Activated CD4-positive, alpha-beta T cell treated with anti-CD3 and anti-CD28 coated beads for 1 hour (primary cell): ENCODE results near the gene SNCAIP.
"Not testable (repeated sequence)": the region's sequence is repeated elsewhere in the genome, so short reads cannot be mapped to it uniquely, and the experiment has no call there.

Source experiments
- DNase-seq: peaks from one replicate; pipeline ENCODE4 v3.0.0-alpha.2; 2020

SNCAIP gene

DNA sequence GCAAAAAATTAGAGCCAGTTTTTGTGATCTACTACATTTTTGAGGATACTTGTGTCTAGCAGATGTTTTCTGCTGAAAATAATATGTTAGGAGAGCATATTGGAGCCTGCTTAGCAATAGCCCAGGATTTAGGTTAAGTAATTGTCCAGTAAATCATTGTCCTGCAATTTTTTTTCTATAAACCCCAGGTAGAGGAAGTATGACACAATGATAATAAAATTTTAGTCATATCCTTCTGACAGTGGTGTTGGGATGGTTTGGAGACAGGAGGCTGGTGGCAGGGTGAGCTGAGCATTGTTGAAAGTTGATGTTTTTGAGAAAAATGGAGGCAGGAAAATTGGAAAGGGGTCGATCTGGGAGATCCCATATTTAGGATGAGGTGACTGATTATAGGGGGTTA is 3.5 kb downstream of the SNCAIP start:
- DNase-seq, result no peak

DNA sequence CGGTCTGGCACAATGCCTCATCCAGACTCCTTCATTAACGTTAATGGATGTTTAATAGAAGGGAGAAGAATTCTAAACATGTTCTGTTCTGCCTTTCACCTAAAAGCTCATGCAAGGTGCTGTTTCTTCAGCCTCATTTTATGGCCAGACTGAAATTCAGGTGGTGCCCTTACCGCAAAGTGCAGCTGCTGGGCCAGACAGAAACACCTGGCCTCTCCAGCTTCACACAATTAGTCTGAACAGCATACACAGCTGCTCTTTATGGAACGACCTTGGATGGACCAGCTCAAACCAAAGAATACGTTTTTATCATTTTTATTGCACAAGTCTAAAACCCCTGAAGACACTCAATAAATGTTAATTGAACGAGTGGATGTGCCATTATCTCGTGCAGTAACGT is 4.6 kb downstream of the SNCAIP start:
- DNase-seq, result no peak

DNA sequence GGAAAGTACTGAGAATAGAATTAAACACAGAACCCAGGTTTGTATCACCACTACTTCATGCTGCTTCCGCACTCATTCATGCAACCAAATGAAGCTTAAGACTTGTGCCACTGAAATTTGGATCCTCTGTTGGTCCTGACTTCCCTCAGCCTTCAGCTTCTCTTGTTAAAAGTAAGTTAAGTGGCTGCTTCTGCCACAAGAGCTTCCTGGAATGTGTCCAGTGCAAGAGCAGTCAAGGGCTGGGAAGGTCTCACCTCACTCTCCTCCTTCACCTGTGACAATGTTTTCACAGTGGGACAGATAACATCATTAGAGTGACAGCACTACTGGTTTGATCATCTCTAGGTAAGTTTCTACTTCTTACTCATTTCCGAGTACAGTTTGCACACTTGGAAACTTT is 7.9 kb downstream of the SNCAIP start:
- DNase-seq, result no peak

DNA sequence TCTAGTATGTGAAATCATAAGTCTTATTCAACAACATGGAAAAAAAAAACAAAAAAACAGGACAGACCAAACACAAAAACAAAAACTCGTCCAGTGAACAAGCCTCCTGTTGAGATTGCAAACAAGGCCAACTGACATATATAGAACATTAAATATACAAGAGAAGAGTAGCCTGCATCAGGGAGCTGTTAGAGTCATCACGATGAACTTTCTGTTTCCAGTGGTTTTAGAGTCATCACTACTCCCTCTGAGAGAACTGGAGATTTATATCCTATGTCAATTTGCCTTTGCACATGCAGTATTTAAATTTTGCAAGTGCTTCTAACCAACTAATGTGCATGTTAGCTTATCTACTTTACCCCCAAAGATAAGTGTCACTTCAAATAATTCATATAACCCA is 9.9 kb downstream of the SNCAIP start:
- DNase-seq, result no peak

DNA sequence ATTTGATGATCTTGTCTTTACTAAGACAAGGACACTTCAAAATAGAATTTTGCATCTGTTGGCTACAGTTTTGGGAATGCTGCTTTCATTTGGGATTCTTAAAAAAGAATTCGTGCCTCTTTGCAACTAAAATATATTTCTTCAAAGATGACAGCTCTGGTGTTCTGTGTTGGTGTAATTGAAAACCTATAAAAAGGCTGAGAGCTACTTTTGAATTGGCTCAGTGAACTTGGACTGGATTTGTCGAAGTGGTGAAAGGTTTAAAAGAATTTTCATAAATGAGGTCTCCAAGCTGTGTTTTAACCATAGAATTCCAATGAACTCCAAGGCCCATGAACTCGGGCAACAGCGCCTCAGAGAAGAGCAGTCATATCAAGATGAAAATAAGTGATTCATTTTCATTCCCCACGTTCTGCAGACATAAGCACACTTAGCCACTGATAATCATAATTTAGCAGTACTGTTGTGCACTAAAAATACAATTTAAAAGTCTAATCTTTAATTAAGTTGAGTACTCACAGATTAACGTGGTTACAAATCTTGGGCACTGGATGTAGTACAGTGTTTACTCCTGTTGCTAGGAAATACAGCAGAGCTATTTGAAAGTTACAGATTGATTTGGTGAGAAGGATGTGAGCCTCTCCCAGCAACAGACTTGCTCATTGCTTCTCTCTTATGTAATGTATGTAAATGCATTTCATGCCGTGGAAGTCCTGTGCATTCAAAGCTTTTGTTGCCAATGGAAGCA is 10.9 kb downstream of the SNCAIP start:
- no peak for DNase-seq

DNA sequence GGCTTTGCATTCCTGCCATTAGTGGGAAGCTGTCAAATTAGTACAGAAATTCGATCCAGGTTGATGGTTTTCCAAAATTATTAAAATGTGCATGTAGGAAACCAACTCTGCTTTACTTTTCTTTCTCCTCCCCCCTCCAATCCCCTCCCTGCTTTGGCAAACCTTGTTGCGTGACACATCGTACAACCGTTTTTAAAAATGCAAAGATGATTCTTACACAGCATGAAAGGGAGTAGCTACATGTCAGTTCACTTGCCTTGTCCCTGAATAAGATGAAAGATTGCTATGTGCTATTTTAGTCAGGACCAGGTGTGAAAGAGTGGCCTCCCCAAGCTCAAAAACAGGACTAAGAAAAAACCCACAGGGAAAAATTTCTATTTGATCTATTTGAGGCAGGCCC is 11.7 kb downstream of the SNCAIP start:
- DNase-seq, result no peak

DNA sequence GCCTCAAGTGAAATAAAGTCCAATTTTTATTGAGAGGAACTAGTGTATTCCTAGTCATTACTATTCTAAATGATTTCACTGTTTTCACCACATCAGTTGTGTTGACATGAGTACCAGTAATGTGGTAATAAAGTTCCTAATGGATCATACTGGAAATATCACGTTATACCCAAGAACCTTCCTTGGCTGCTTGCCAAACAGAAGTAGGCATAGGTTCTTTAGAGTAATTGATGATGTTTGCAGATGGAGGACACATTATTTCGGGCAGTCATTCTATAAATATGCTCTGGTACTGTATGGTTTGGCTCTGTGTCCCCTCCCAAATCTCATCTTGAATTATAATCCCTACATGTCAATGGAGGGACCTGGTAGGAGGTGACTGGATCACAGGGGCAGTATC is 15.1 kb downstream of the SNCAIP start:
- no peak for DNase-seq

DNA sequence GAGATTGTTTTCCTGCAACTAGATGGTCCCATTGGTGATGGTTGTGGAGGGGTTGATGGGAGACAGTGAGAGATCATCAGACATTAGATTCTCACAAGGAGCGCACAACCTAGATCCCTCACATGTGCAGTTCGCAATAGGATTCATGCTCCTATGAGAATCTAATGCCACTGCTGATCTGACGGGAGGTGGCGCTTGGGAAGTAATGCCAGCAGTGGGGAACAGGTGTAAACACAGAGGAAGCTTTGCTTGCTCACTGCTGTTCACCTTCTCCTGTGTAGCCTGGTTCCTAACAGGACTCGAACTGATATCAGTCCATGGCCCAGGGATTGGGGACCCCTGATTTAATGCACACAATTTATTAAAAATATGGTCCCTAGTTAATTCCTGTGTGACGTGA is 18.8 kb downstream of the SNCAIP start:
- DNase-seq, result no peak

DNA sequence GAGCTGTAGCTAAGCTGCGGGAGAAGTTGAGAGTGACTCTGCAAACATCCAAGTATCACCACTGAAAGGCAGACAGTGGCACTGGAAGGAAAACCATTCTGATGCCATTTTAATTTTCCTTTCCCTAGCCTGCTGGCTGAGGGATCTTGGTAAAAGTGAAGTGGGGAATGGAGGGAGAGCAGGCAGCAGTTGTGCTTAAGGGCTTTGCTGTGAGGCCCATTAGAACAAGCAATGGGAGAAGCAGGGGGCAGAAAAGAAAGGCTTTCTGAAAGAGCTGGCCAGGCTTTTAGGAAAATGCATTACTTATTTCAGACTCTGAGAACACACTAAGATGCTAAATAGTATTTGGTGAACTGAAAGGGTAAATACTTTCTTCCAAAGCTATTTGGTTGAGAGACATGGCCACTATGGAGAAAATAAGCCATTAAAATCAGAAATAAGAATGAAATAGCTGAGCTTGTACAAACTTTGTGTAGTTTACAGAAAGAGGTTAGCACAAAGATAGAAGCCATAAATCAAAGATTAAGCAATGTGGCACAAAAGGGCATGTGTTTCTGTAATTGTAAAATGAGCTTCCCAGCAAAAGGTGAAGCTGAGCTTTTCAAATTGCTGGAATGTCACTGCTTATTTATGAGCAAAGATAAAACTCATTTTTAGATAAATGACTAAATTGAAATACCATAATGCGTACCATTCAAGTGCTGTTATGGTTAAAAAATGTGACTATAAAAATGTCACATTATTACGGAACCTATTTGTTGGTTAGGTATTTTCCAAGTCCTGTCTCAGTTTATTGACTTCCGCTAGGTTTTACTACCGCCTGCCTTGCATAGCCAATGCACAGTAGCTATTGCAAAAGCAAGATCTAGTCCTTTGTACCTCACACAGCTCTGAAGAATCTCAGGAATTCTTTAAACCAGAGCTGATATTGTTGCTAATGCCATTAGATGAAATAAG is 20.8 kb downstream of the SNCAIP start:
- DNase-seq, result no peak

DNA sequence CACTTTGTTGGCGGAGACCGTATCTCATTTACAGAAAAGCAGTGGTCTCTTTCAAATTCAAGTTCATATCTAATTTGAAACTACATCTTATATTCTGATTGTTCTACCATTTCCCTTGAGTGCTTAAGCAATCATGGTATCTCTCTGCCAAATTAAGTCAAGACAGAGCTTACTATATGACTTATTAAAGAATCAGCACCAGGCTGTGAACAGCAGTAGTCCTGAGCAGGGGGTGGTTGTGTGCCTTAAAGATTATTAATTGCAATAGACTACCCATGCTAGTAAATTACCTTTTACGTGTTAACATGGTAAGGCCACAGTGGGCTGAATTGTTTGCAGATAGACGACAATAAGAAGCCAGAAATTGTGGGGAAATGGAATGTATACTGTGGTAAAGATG is 21.5 kb downstream of the SNCAIP start:
- no peak for DNase-seq

DNA sequence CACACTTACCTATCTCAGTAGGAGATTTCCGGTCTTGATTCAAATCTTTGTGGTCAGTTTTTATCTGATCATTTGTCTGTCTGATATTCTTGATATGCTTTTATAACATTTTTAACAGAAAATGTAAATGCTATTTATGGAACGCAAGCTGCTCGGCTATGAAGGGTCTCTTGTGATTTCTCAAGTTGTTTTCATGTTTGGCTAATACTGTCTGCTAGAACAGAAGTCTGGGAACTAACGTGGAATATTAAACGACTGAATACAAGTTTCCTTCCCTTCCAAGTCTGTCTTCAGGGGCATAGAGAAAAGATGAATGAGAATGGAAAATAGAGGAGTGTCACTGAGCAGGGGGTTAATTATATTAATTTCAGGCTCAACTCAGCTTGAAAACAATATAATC is 27.6 kb downstream of the SNCAIP start:
- DNase-seq, result no peak

DNA sequence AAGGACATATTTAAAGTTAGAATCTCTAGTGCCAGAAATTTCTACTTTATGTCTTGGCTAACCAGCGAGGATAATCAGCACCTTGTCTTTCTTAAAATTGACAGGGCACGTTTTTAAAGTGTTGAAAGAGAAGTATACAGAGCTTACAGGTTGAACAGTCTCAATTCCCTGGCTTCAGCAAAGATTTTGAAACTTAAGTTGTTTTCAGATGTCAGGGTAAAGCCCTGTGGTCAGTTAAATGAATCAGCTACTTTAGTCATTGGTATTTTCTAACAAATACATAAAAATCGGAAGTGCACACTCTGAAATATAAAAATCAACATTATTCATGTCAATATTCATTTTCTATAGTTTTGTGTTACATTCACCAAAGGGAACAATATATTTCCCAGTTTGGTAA is 29.1 kb downstream of the SNCAIP start:
- DNase-seq, result no peak

DNA sequence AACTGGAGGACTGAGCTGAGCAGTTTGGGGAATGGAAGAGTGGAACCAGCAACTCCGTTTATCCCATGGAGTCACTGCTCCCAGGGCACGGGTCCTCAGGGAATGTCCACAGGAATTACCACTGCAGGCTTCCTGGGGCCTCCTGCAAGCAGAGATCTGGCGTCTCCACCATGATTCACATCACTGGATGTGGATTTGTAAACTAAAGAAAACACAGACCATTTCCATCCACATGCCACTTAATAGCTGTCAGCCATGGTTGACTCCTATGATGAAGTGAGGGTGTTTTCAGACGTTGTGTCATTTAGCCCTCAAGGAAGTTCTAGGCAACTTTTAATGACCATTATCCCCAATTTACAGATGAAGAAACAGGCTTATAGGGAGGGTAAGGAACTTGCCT is 30.2 kb downstream of the SNCAIP start:
- DNase-seq, result no peak

DNA sequence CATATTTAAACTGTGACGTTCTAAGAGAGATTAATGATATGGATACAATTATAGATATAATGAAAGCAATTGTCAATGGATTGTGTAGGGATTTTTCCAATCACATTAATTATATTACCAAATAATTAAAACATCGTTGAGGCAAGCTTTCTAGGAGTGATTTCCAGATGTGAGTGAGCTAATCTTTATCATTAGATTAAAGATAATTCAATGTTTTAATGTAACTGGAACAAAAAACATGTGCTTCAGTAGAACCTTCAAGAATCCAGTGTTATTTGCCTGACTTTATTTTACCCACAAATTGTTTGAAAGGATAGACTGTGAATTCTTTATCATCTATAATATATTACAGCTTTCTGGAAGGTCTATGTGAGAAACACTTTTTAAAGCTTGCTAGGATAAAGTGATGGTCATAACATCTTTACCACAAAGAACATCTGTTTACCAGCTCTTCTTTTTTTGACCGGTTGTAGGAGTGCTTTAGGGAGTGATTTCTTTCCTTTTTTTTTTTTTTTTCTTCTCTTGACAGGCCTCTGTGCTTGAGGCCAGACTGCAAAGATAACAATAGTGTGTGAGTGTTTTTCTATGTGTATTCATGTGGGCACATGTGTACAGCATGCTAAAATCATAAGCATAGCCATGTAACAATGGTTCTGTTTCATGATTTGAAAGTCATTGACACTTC is 35.0 kb downstream of the SNCAIP start:
- no peak for DNase-seq

DNA sequence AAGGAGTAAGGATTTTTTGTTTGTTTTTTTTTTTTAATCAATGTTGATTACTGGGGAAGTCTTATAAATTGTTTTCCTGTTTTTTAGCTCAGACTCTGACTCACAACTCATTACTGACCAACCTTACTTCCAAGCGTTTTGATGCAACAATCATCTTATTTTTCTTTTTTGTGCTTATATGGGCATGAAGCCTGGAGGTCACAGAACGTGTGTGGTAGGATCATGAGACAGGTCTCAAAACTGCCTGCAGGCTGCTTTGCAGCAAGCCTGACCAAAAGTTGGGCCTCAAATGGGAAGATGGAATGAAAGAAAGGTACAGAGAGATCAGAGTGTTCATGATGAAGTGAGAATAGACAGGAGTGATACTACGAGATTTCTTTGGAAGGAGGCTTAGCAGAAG is 38.5 kb downstream of the SNCAIP start:
- no peak for DNase-seq

DNA sequence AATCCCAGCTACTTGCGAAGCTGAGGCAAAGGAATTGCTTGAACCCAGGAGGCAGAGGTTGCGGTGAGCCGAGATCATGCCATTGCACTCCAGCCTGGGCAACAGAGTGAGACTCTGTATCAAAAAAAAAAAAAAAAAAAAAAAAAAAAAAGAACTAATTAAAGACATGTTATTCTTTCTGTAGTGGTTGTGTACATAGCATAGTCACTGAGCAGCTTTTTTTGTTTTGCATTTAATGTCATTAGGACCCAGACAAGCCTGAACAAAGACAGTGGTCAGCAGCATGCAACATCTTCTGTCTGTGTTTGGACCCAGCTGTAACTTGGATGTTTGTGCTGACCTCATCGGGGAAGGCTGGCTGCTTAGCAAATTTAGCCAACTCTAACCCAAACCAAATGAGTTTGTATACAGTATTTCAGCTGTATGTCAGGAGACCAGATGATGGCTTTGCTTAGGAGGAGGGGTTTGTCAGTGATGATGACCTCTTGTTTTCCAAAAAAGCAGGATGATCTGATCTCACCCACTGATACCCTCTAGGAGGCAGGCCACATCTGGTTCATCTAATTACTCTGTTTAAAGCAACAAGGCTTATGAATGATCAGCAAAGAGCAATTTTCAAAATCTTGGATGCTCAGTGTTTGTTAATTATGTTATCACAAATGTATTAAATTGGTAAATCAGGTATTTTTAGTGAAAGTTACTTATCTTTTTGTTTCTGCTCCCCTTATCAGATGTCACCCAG is 39.5 kb downstream of the SNCAIP start:
- DNase-seq, result no peak

DNA sequence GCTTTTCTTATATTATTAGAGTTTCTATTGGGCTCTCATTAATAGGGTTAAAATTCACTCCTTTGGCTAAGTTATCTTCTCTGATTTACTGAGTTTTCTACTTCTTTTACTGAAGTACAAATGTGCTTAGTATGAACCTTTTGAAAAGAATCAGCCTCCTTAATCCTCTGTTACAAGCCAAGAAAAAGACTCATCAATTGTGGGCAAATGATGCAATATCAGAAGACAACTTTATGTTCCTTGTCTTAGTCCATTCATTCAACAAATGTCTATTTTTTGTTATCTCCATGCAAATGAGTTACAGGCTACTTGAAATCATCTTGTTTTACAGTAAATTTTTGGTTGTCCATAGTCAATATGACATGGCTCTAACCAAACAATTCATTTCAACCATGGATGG is 40.3 kb downstream of the SNCAIP start:
- DNase-seq, result no peak

DNA sequence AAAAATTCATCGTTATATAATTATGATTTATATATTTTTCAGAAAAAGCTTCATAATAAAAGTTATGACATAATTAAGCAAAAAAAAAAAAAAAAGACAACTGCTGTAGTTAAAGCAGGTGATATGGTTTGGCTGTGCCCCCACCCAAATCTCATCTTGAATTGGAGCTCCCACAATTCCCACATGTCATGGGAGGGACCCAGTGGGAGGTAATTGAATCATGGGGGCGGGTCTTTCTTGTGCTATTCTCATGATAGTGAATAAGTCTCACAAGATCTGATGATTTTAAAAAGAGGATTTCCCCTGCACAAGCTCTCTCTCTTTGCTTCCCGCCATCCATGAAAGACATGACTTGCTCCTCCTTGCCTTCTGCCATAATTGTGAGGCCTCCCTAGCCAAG is 41.3 kb downstream of the SNCAIP start:
- DNase-seq, result not testable (repeated sequence)

DNA sequence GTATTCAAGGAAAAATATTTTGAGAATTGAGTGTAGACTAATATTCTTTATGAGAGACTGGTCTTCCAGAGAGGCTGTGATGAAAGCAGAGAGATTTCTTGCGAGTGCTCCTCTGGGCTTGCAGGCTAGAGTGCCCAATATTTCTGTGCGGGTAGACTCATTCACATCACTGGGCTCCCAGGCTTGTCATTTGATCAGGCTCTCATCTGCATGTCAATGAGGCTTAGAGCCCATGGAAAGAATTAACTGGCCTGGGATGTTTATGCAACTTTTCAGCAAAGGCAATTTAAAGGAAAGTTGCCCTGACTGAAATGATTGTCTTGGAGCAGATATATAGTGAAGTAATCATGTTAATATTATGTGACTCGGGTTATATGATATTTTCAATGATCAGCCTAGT is 42.3 kb downstream of the SNCAIP start:
- DNase-seq, result no peak

DNA sequence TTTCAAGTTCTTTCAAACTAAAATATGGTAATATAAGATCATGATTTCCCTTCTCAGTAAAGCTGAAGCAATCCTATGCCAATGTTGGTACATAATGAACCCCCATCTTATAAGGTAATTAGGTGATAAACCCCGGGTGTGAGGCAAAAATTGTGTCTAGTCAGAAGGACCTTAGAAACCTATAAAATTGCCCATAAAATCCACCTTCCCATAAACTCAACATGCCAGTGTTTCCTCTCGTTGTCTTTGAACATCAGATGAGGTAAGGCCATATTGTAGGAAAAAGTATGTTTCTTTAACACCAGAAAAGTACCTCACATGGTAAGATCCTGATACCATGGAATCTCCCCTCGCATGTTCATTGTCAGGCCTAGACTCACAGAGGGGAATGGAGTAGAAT is 43.3 kb downstream of the SNCAIP start:
- no peak for DNase-seq

DNA sequence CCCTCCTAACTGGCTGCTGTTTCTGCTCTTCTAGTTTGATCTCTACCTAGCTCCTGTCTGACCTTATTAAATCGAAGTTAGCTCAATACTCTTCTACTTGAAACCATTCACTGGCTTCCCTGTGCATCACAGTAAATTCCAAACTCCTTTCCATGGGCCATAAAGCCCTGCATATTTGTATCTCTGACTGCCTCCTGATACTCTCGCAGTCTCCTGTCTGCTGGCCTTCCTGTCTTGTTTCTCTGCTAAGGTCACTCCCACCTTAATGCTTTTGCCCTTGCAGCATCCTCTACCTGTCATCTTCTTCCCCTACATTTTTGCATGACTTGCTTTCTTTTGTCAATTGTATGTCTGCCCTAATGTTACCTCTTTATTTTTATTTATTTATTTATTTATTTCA is 44.8 kb downstream of the SNCAIP start:
- DNase-seq, result no peak

DNA sequence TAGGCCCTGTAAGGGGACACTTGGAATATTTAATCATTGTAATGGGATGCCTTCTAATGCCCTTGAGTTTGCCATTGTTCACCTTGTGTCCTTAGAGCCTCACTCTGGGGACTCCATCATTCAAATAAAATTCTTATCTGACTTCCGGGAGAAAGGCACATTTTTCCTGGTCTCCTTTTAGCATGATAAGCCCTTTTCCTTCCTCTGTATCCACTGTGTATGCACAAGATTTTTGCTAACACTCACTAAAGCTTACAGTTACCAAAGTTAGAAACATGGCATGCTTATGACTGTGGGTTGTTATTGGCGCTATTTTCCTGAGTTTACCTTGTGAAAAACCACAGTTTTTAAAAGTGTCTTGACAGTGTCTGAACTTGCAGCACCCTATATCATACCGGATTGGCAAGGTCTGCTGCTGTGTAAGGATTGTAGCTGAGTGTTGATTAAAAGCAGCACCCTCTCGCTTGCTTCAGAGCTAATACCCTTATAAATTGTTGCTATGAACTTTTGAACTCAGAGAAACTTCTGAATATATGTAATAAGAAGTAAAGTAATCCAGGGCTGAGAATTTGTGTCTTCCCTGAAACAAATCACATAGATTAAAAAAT is 46.4 kb downstream of the SNCAIP start:
- DNase-seq, result no peak

DNA sequence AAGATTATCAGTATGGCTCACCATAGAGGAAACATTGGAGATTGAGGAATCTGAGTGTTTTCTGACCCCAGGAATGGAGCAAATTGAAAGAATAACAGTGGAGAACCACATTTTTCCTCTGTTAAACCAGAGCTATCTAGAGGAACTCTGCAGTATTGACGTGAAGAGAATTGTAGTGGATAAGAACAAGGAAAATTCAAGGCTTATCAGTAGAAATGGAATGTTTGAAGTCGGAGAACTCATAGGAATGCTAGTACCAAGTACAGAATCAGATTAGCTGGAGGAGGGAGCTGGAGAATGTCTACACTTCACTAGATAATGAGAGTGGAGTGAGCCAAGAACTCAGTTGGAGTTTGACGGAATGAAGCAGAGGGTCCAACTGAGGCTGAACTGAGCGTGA is 50.3 kb downstream of the SNCAIP start:
- no peak for DNase-seq
